ENCODE data around the gene XRCC5.

DNA sequence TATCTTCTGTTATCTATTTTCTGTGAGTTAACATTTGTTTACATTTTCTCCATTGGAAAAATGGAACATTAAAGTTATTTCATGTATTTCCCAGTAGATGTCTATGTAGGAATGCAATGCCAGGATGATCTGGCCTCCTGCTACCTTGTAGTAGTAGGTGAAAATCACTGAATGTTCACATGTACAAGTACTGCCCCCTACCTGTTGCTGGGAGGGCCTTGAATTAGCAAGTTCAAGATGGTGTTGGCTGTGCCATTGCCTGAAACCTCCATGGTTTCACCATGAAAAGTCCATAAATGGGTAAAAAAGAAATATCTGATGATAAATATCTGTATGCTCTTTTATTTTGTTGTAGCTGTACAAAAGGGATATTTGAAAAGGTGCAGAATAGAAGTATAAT lies 30.7 kb downstream of the XRCC5 start:
- no peak for TF ChIP-seq CTCF (IDR thresholded peaks at IDR 0.05)
- no peak for TF ChIP-seq POLR2A (IDR thresholded peaks at IDR 0.05)
